Panc1 (cell line): ENCODE data around the gene C18orf32. TPM values are rescaled to one million over a fixed set of nuclear protein-coding genes. Genes with fewer than 3 reads are reported as not detected.

Experiments
- ATAC-seq: fragments of 200-7000 bp; cut with Tn5 transposase; 2 replicates; pipeline ENCODE4 v1.9.1; 2020; ENCODE audit warnings: mild to moderate bottlenecking, moderate library complexity
- BruUV-seq: library from RNA; stranded (reverse); fragments of 400-500 nt; replicated peaks from 2 replicates; lab custom pipeline; 2021; lab: Mats Ljungman, UMichigan
- CTCF ChIA-PET: fragments of 300-600 bp; sonication (Branson Sonifier 250); formaldehyde crosslinking; loops from one replicate; lab custom pipeline; 2022; ENCODE audit warnings: antibody characterized with exemption; lab: Charles Lee
- POLR2A ChIA-PET: fragments of 300-600 bp; sonication (Branson Sonifier 250); formaldehyde crosslinking; loops from one replicate; lab custom pipeline; 2022; ENCODE audit warnings: antibody characterized with exemption; lab: Charles Lee
- DNase-seq: peaks from one replicate; pipeline ENCODE4 v3.0.0-alpha.2; 2010; ENCODE audit warnings: low read depth, low spot score
- H3K27ac ChIP-seq: 2 replicates; pipeline ENCODE4 v1.5.1; 2011; ENCODE audit warnings: mild to moderate bottlenecking, low read length, inconsistent platforms
- H3K27me3 ChIP-seq: fragments of 200-500 bp; sonication (Bioruptor generic); 2 replicates; pipeline ENCODE4 v1.6.0; 2014; ENCODE audit warnings: low read length, inconsistent platforms; ENCODE audit not compliant: control insufficient read depth, insufficient read depth
- H3K36me3 ChIP-seq: fragments of 200-500 bp; sonication (Bioruptor generic); 2 replicates; pipeline ENCODE4 v1.5.1; 2014; ENCODE audit warnings: inconsistent platforms, mild to moderate bottlenecking, low read length, moderate library complexity; ENCODE audit not compliant: control insufficient read depth, insufficient read depth
- H3K4me1 ChIP-seq: 2 replicates; pipeline ENCODE4 v1.5.1; 2011; ENCODE audit warnings: inconsistent platforms, mild to moderate bottlenecking, low read length, moderate library complexity; ENCODE audit not compliant: control insufficient read depth, insufficient read depth
- H3K4me3 ChIP-seq, 2 experiments: 2 replicates each; pipeline ENCODE4 v1.5.1; 2011 to 2012; ENCODE audit warnings: low read depth in 2 of 2, low read length in 2 of 2, mild to moderate bottlenecking in 2 of 2, inconsistent platforms in 1 of 2, moderate library complexity in 1 of 2
- H3K9me3 ChIP-seq: fragments of 200-500 bp; sonication (Bioruptor generic); 2 replicates; pipeline ENCODE4 v1.5.1; 2014; ENCODE audit warnings: low read depth, mild to moderate bottlenecking, inconsistent platforms, low read length, moderate library complexity; ENCODE audit not compliant: control insufficient read depth, insufficient read depth
- CTCF ChIP-seq: fragments of 450-650 bp; IDR thresholded peaks from 2 replicates; pipeline ENCODE4 v1.5.1; 2017; ENCODE audit warnings: mild to moderate bottlenecking
- POLR2AphosphoS5 ChIP-seq: IDR thresholded peaks from 2 replicates; pipeline ENCODE4 v1.6.1; 2012; ENCODE audit warnings: mild to moderate bottlenecking, low read depth, low read length, moderate library complexity
- REST ChIP-seq, 2 experiments: IDR thresholded peaks; 2 replicates each; pipeline ENCODE4 v1.6.1; 2011 to 2012; ENCODE audit warnings: low read depth in 2 of 2, control low read depth in 1 of 2, low read length in 1 of 2, mild to moderate bottlenecking in 1 of 2, moderate library complexity in 1 of 2; ENCODE audit not compliant: insufficient read depth in 1 of 2
- SIN3A ChIP-seq: IDR thresholded peaks from 2 replicates; pipeline ENCODE4 v1.6.1; 2012; ENCODE audit warnings: low read depth, mild to moderate bottlenecking, low read length, moderate library complexity, borderline replicate concordance; ENCODE audit not compliant: insufficient read depth
- TCF7L2 ChIP-seq: IDR thresholded peaks from 2 replicates; pipeline ENCODE4 v1.6.1; 2011; ENCODE audit warnings: mild to moderate bottlenecking, low read depth, low read length, inconsistent platforms
- in situ Hi-C: cut with HindIII; loops from 2 replicates; pipeline ENCODE4 v1.10.0; 2016; ENCODE audit warnings: low sequenced_read_pairs, low pct_unique_long_range_greater_than_20kb
- intact Hi-C: fragments of 100-400 bp; cut with micrococcal nuclease; formaldehyde crosslinking; loops from one replicate; pipeline ENCODE4 v1.10.0; 2022; ENCODE audit not compliant: unreplicated experiment
- total RNA-seq: library from RNA; stranded (reverse); gene quantifications from one replicate; pipeline ENCODE4 v1.2.1, GENCODE V29; 2021; ENCODE audit not compliant: unreplicated experiment

C18orf32 gene
- total RNA-seq, 1 experiment from 2014 or later = 38.0 TPM

GRCh38 chr18:49444581-49444980, 42.5 kb downstream of the C18orf32 start:
- no peak for DNase-seq
- no peak for ATAC-seq
- no TSS peak for BruUV-seq
- CTCF ChIA-PET = interaction anchor here (0.6 kb wide), 1 partner anchor 130 kb away, joined by 7 read pairs; no protein-coding TSS in a partner anchor
- intact Hi-C loops (no loop called here), in situ Hi-C loops (no loop called here)
- Histone ChIP-seq H3K36me3 (no peaks in the 10 kb centered on the region), H3K27ac (no peak overlapping the region), H3K4me3 (no peak overlapping the region), H3K4me1 (no peaks in the 10 kb centered on the region), H3K9me3 (peaks cover 3% of the 10 kb centered on the region; the same call in 1 of the 2 replicates), H3K27me3 (no peaks in the 10 kb centered on the region)
- POLR2A ChIA-PET = no interaction called here
- no peak for TF ChIP-seq REST (IDR thresholded peaks at IDR 0.05; ENCODE audit: insufficient read depth in 1 of 2, low read depth in 2 of 2, low read length in 1 of 2)
- no peak for TF ChIP-seq SIN3A
- no peak for TF ChIP-seq POLR2AphosphoS5
- no peak for TF ChIP-seq CTCF
- no peak for TF ChIP-seq TCF7L2

GRCh38 chr18:49443837-49444236, 43.2 kb downstream of the C18orf32 start:
- H3K36me3 ChIP-seq = no peaks in the 10 kb centered on the region
- H3K9me3 ChIP-seq = no peaks in the 10 kb centered on the region
- no TSS peak for BruUV-seq
- ChIA-PET POLR2A (no interaction called here), CTCF (no interaction called here)
- ATAC-seq (no peak), DNase-seq (no peak)
- in situ Hi-C loops (no loop called here), intact Hi-C loops (no loop called here)
- H3K4me3 ChIP-seq = no peak overlapping the region
- TF ChIP-seq TCF7L2 (no peak), SIN3A (no peak), REST (IDR thresholded peaks at IDR 0.05; ENCODE audit: insufficient read depth in 1 of 2, low read depth in 2 of 2, low read length in 1 of 2) (no peak), POLR2AphosphoS5 (no peak), CTCF (no peak)
- no peaks in the 10 kb centered on the region for H3K4me1 ChIP-seq
- no peaks in the 10 kb centered on the region for H3K27me3 ChIP-seq
- H3K27ac ChIP-seq = no peak overlapping the region
